Activated T-cell treated with anti-CD3 and anti-CD28 coated beads, Interleukin-2, amount 50 U/mL, for 72 hours (primary cell): ENCODE measurements around the gene KMT2E. TPM values are rescaled to one million over a fixed set of nuclear protein-coding genes. Genes with fewer than 3 reads are reported as not detected.
A peak's percentile ranks its signal among the peaks of the same experiment; 100 is the strongest.
"Not testable (repeated sequence)": the region's sequence is repeated elsewhere in the genome, so short reads cannot be mapped to it uniquely, and the experiment has no call there.

Experiments
- ATAC-seq, 2 donors: fragments of 150-1000 bp; cut with Tn5 transposase; replicated peaks in 1 of 2; 2 replicates each; pipeline ENCODE4 v1.10.0; 2021; ENCODE audit warnings: moderate library complexity in 2 of 2, mild to moderate bottlenecking in 1 of 2
- DNase-seq, 2 donors: peaks; one replicate each; pipeline ENCODE4 v3.0.0; 2021 to 2022; ENCODE audit warnings: mixed read lengths in 1 of 2
- H3K27ac Mint-ChIP-seq: one replicate; pipeline ENCODE4 v1.8.0; 2022; ENCODE audit warnings: mild to moderate bottlenecking, moderate library complexity, mixed read lengths
- H3K27me3 Mint-ChIP-seq: one replicate; pipeline ENCODE4 v1.8.0; 2022; ENCODE audit warnings: low read depth, mixed read lengths
- H3K36me3 Mint-ChIP-seq, 2 donors: one replicate each; pipeline ENCODE4 v1.8.0; 2022; ENCODE audit warnings: mixed read lengths in 2 of 2, mild to moderate bottlenecking in 1 of 2; ENCODE audit not compliant: insufficient read depth in 2 of 2
- H3K4me1 Mint-ChIP-seq: one replicate; pipeline ENCODE4 v1.8.0; 2022; ENCODE audit warnings: low read depth, mixed read lengths
- H3K4me3 Mint-ChIP-seq, 2 donors: one replicate each; pipeline ENCODE4 v1.8.0; 2022; ENCODE audit warnings: mild to moderate bottlenecking in 2 of 2, mixed read lengths in 2 of 2, moderate library complexity in 2 of 2
- H3K9me3 Mint-ChIP-seq, 2 donors: one replicate each; pipeline ENCODE4 v1.8.0; 2022; ENCODE audit warnings: mixed read lengths in 2 of 2
- total RNA-seq, 2 donors: library from RNA; stranded (reverse); gene quantifications; one replicate each; pipeline ENCODE4 v1.2.3, GENCODE V29; 2022

The KMT2E gene
- 100 to 1,000 TPM in 1 of 2 donors, 10 to 100 TPM in 1; 96.4 to 112 TPM for total RNA-seq

DNA sequence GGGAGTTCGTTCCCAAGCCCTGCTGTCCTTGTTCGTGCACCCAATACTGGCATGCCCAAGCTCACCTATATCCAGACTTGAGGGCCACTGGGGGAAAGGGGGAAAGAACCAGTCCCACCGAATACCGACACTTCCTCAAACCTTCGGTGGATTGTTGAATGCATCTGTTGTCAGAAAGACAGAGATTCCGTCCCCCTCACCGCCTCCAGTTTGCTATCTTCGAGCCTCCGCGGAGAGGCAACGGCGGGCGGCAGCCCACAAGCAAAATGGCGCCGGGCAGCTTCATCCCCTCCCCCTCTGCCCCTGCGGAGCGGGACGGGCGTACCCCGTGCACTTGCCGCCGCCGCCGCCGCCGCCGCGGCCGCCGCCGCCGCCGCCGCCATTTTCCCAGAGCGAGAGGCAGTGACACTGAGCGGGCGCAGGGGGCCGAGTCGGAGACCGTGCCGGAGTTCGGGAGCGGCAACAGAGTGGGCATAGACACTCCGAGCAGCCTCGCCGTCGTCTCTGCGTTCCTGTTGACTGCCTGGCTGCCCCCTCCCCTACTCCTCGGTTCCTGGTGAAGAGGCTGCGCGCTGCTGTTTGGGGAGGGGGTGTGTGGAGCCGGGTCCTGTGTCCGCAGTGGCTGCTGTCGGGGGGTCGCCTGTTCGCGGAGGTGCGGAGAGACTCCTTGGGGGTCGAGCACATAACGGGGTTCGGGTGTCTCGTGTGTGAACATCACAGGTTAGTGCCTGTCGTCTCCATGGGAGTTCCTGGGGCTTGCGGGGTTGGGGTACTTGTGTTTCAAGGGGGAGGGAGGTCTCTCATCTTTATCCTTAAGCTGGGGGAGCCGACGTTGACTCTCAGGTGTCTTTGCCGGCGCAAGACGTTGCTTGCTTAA, at the start of gene KMT2E:
Gene KMT2E (plus strand): TSS at position 390 of the 877 bp plus-strand sequence. CDS start 26,748 bp downstream, outside the sequence.
- peak; percentile 94 to 95 for DNase-seq
- peaks cover 29 to 45% of the 10 kb centered on the region in 2 donors for H3K36me3 Mint-ChIP-seq
- H3K27me3 Mint-ChIP-seq: no peaks in the 10 kb centered on the region
- H3K27ac Mint-ChIP-seq: peak within 1 kb of the TSS; percentile 100
- ATAC-seq: peak; percentile 38 to 40
- peaks cover 23% of the 10 kb centered on the region for H3K4me1 Mint-ChIP-seq
- peak within 1 kb of the TSS; percentile 99 to 100 for H3K4me3 Mint-ChIP-seq
- no peaks in the 10 kb centered on the region for H3K9me3 Mint-ChIP-seq

- ATAC-seq (no peak), DNase-seq (no peak)
- peaks cover 12 to 23% of the 10 kb centered on the region in 2 donors for H3K36me3 Mint-ChIP-seq
These were observed 49.3 kb upstream of the KMT2E start for GRCh38 chr7:104964626-104965236.

DNA sequence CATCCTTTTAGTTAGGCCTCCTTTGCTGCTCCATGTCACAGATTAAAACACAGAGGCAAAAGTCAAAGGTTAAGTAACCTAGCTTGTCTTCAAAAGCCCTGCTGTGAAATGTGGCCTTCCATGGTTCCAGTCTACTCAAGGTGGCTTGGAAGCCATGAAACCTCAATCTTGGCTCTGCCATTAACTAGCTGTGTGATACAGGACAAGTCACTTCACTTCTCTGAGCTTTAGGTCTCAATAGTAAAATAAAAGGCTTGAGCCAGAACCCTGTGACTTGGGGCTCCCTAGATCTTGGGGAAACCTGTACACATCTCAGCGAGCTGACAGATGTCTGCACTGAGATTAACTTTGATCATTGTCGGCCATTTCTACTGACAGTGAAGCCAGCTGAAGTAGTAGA, 48.0 kb upstream of the KMT2E start:
- Mint-ChIP-seq H3K4me3 (no peak overlapping the region), H3K36me3 (peaks cover 12 to 23% of the 10 kb centered on the region in 2 donors), H3K9me3 (peaks cover 0 to 4% of the 10 kb centered on the region in 2 donors), H3K27me3 (no peaks in the 10 kb centered on the region), H3K27ac (peak overlapping the region; percentile 70), H3K4me1 (peaks cover 38% of the 10 kb centered on the region)
- DNase-seq: no peak
- ATAC-seq: no peak

More at GRCh38 chr7:104964626-104965236, 49.3 kb upstream of the KMT2E start:
- Mint-ChIP-seq H3K4me1 (peaks cover 42% of the 10 kb centered on the region), H3K27ac (no peak overlapping the region), H3K27me3 (no peaks in the 10 kb centered on the region), H3K4me3 (no peak overlapping the region), H3K9me3 (peaks cover 0 to 4% of the 10 kb centered on the region in 2 donors)

GRCh38 chr7:104967088-104967487, 46.9 kb upstream of the KMT2E start:
- Mint-ChIP-seq H3K4me3 (no peak overlapping the region), H3K4me1 (peaks cover 27% of the 10 kb centered on the region), H3K27me3 (no peaks in the 10 kb centered on the region), H3K36me3 (peaks cover 13 to 24% of the 10 kb centered on the region in 2 donors), H3K9me3 (peaks cover 0 to 4% of the 10 kb centered on the region in 2 donors), H3K27ac (no peak overlapping the region)
- no peak for DNase-seq
- no peak for ATAC-seq

DNA sequence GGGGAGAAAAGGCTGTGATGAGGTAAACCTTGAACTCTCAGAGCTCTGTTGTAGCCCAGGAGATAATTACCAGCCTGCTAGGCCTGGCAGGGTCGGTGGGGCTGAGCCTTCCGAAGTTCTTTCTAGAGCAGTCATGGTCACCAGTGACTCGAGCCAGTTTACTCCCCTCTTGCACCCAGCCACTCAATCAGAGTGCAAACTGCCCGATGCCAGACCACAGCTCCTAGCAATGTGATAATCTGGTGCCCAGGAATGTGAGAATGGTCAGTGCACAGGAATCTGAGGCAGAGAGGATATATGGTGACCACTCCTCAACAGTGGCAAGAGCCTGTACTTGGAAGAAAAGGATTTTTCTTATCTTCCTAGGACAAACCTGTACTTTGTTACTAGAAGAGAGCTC, 46.4 kb upstream of the KMT2E start:
- ATAC-seq (no peak), DNase-seq (no peak)
- Mint-ChIP-seq H3K9me3 (peaks cover 0 to 4% of the 10 kb centered on the region in 2 donors), H3K4me3 (no peak overlapping the region), H3K36me3 (peaks cover 13 to 23% of the 10 kb centered on the region in 2 donors), H3K27me3 (no peaks in the 10 kb centered on the region), H3K4me1 (peaks cover 22% of the 10 kb centered on the region), H3K27ac (no peak overlapping the region)

- Mint-ChIP-seq H3K27ac (no peak overlapping the region), H3K36me3 (peaks cover 10 to 15% of the 10 kb centered on the region in 2 donors), H3K4me1 (peaks cover 16% of the 10 kb centered on the region), H3K9me3 (peaks cover 0 to 4% of the 10 kb centered on the region in 2 donors), H3K4me3 (no peak overlapping the region), H3K27me3 (no peaks in the 10 kb centered on the region)
- DNase-seq (no peak), ATAC-seq (no peak)
These were observed 45.4 kb upstream of the KMT2E start for GRCh38 chr7:104968648-104969047.

DNA sequence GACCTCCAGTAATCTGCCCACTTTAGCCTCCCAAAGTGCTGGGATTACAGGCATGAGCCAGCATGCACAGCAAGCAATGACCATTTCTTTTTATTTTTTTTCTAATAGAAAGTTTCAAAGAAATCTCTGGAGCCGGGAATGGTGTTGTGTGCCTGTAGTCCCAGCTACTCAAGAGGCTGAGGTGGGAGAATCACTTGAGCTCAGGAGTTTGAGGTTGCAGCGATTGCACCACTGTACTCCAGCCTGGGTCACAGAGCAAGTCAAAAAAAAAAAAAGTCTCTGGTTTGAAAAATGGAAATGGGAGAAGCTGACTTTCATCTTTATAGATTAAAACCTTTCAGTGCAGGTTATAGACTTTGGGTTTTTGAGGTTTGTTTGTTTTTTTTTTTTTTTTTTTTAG, 44.8 kb upstream of the KMT2E start:
- H3K27me3 Mint-ChIP-seq: no peaks in the 10 kb centered on the region
- DNase-seq (no peak), ATAC-seq (no peak)
- H3K27ac Mint-ChIP-seq: no peak overlapping the region
- H3K4me1 Mint-ChIP-seq: peaks cover 16% of the 10 kb centered on the region
- peaks cover 0 to under 1% of the 10 kb centered on the region in 2 donors for H3K9me3 Mint-ChIP-seq
- peaks cover 7 to 10% of the 10 kb centered on the region in 2 donors for H3K36me3 Mint-ChIP-seq
- H3K4me3 Mint-ChIP-seq: no peak overlapping the region

- Mint-ChIP-seq H3K27ac (peak overlapping the region; percentile 51), H3K27me3 (no peaks in the 10 kb centered on the region), H3K36me3 (peaks cover 1 to 7% of the 10 kb centered on the region in 2 donors), H3K4me3 (no peak overlapping the region), H3K4me1 (peaks cover 21% of the 10 kb centered on the region), H3K9me3 (no peaks in the 10 kb centered on the region)
- ATAC-seq (no peak), DNase-seq (no peak)
These were observed 42.5 kb upstream of the KMT2E start for GRCh38 chr7:104971290-104972071.

GRCh38 chr7:104972500-104972899, 41.5 kb upstream of the KMT2E start:
- no peaks in the 10 kb centered on the region for H3K27me3 Mint-ChIP-seq
- H3K36me3 Mint-ChIP-seq: peaks cover 1 to 7% of the 10 kb centered on the region in 2 donors
- H3K4me1 Mint-ChIP-seq: peaks cover 31% of the 10 kb centered on the region
- DNase-seq: no peak
- H3K9me3 Mint-ChIP-seq: no peaks in the 10 kb centered on the region
- ATAC-seq: no peak
- no peak overlapping the region for H3K27ac Mint-ChIP-seq
- H3K4me3 Mint-ChIP-seq: no peak overlapping the region

DNA sequence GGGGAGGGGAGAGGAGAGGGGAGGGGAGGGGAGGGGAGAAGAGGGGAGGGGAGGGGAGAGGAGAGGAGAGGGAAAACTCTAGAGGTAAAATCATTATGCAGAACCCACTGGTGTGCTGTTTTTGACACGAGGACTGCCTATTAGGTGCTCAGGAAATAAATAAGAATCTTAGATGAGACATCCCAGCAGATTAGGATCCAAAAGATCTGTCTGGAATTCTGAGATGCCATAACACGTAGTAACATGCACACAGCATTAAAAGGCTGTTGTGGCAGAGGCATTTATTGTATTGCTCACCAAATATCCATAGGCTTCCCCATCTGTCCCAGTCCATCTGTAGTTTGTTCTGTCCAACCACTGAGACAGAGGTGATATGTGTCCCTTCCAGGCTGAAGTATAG, 40.8 kb upstream of the KMT2E start:
- no peak for DNase-seq
- peaks cover 30% of the 10 kb centered on the region for H3K4me1 Mint-ChIP-seq
- peaks cover 1 to 7% of the 10 kb centered on the region in 2 donors for H3K36me3 Mint-ChIP-seq
- no peak overlapping the region for H3K4me3 Mint-ChIP-seq
- no peak overlapping the region for H3K27ac Mint-ChIP-seq
- H3K27me3 Mint-ChIP-seq: no peaks in the 10 kb centered on the region
- no peaks in the 10 kb centered on the region for H3K9me3 Mint-ChIP-seq
- ATAC-seq: no peak

GRCh38 chr7:104973909-104974415, 40.0 kb upstream of the KMT2E start:
- Mint-ChIP-seq H3K36me3 (peaks cover 1 to 7% of the 10 kb centered on the region in 2 donors), H3K4me1 (peaks cover 31% of the 10 kb centered on the region), H3K9me3 (no peaks in the 10 kb centered on the region), H3K4me3 (no peak overlapping the region), H3K27ac (peak overlapping the region; percentile 66), H3K27me3 (no peaks in the 10 kb centered on the region)
- ATAC-seq (peak in 1 of 2 donors; percentile 54), DNase-seq (no peak)

DNA sequence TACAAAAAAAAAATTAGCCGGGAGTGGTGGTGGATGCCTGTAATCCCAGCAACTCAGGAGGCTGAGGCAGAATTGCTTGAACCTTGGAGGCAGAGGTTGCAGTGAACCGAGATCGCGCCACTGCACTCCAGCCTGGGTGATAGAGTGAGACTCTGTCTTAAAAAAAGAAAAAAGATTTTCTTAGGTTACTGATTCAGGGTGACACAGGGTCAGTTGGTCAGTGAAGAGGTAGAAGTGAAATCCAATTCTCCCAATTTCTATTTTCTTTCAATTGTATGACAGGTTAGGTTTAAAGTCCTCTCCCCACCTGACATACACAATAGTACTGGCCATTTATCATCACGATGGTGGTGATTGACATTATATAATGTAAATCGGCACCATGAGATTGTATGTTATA, 38.5 kb upstream of the KMT2E start:
- H3K4me3 Mint-ChIP-seq, H3K27me3 Mint-ChIP-seq, H3K36me3 Mint-ChIP-seq, ATAC-seq, DNase-seq, H3K9me3 Mint-ChIP-seq, H3K27ac Mint-ChIP-seq: not testable (repeated sequence)
- peaks cover 45% of the 10 kb centered on the region for H3K4me1 Mint-ChIP-seq
